Amniotic epithelial cell (primary cell): ENCODE results near the gene C1QTNF9.
"Not testable (repeated sequence)": the region's sequence is repeated elsewhere in the genome, so short reads cannot be mapped to it uniquely, and the experiment has no call there.

Experiments
- DNase-seq: peaks from one replicate; pipeline ENCODE4 v3.0.0-alpha.2; 2010; ENCODE audit warnings: low read depth

C1QTNF9 gene

DNA sequence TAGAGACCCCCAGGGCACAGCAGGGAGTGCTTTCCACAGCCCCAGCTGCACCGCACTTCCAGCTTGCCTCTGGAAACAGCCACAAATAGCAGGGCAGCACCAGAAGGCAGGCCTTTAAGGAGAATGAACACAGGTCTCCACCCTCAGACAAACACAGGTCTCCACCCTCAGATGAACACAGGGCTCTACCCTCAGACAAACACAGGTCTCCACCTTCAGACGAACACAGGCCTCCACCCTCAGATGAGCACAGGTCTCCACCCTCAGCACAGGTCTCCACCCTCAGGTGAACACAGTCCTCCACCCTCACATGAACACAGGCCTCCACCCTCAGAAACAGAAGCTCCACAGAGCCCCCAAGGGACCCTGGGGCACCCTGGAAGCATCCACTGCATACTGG lies 51.7 kb downstream of the C1QTNF9 start:
- no peak for DNase-seq

DNA sequence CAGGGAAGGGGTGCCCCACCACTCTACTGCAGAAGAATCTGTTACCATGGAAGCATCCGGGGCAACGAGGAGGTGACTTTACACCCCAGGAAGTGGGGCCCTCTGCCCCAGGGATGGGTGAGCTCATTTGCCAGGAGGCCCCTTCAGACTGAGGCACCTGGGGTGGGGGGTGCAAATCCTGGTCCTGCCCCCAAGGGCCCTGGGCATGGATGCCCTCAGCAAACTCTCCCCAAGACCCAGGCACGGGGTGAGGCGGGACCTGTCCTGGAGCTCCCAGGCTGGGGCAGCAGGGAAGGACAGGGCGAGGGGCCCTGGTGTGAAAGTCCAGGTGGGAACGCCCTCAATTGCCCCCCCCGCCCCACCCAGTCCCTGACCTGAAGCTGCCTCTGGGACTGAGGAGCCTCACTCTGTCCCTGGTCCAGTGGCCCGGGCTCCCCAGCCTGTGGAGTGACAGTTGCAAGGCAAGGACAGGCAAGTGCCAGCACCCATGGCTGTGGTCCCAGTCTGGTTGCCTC lies 52.5 kb downstream of the C1QTNF9 start:
- DNase-seq, result no peak

DNA sequence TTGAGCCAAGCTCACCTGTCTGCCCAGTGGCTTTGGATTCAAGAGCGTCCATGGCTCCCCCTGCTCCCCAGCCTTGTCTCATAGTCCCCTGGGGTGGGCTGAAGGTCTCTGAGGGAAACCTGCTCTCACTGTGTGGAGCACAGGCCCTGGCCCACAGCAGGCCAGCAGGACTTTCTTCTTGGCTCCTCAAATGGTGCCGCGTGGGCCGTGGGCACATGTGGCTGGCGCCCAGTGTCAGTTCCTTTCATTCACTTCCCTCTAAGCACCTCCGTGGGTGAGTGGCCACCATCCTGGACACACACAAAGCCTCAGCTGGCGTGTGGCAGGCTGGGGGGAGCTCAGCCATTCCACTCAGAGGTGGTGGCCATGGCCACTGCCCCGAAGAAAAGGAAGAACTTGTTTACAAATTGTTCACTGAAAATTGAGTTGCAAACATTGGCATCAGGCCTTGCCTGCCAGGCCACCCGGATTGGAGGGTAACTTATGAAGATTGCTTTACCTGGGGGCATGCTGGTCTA lies 53.1 kb downstream of the C1QTNF9 start:
- DNase-seq, result no peak

DNA sequence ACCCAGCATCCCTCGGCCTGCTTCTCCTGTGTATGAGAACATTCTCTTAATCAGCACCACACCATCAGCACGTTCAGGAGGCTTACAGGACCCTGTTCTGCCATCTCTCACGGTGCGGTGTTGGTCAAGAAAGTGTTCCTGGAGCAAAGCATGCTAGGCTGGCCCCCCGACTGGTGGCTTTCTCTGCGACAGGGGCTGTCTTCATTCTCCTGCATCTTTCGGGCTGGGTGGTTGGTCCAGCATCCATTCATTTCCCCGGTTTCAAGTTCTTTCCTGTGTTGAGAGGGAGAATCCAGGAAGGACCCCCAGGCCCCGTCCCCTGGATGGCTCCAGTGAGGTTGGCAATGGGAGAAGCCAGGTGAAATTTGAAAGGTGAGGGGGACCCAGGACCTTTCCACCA lies 55.8 kb downstream of the C1QTNF9 start:
- DNase-seq, result no peak

DNA sequence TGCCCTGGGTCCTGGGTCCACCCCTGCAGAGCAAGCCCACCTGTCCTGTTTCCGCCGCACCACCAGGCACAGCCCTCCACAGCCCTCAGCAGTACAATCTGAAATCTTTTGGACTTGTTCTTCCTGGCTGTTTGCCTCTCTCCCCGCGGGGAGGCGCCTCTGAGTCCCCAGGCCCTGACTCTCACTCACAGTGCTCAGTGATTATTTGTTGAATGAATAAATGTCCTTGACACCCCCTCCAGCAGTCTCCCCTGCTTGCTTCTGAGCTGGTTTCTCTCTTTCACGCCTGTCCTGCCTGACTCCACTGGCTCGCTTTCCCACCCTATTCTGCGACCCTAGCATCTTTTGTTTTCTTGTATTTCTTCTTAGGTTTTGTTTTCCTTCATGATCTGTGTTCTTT lies 56.9 kb downstream of the C1QTNF9 start:
- not testable (repeated sequence) for DNase-seq

DNA sequence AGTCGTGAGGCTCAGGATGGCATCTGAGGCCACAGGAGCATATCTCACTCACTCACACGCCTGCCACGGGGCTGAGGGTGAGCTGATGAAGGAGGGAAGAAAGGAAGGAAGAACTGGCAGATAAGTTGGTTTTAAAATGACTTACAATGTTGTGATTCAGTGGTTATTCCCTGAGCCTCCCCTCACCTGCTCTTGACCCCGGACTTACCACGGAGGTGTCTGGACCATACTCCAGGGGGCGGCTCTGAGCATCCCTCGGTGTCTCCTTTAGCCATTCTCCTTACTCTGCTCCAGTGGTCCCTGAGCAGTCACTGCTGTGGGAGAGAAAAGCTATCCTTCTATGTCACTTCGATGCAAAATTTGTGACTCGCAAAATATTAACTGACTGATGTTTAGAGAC lies 61.9 kb downstream of the C1QTNF9 start:
- not testable (repeated sequence) for DNase-seq
